GM12878 (cell line): ENCODE data around the gene BDH2. TPM values are rescaled to one million over a fixed set of nuclear protein-coding genes. Genes with fewer than 3 reads are reported as not detected.

Experiments
- ATAC-seq: fragments of 200-7000 bp; cut with Tn5 transposase; 3 replicates; pipeline ENCODE4 v1.9.1; 2020; ENCODE audit warnings: mild to moderate bottlenecking, moderate library complexity
- BruUV-seq: library from RNA; stranded (reverse); fragments of 400-500 nt; replicated peaks from 2 replicates; lab custom pipeline; 2021; lab: Mats Ljungman, UMichigan
- CTCF ChIA-PET: fragments of 300-600 bp; sonication (Branson Sonifier 250); formaldehyde crosslinking; extraction: SDS; loops from one replicate; lab custom pipeline; 2021; ENCODE audit warnings: inconsistent platforms; lab: Yijun Ruan, JAX
- POLR2A ChIA-PET: fragments of 350-600 bp; formaldehyde crosslinking; extraction: SDS; loops from one replicate; lab custom pipeline; 2021; ENCODE audit warnings: inconsistent platforms; lab: Charles Lee
- RAD21 ChIA-PET: fragments of 300-600 bp; sonication (Branson Sonifier 250); formaldehyde crosslinking; loops from one replicate; lab custom pipeline; 2023; ENCODE audit warnings: antibody characterized with exemption; ENCODE audit not compliant: unreplicated experiment; lab: Charles Lee
- SMC1A ChIA-PET: fragments of 300-600 bp; sonication (Branson Sonifier 250); formaldehyde crosslinking; loops from one replicate; lab custom pipeline; 2023; ENCODE audit not compliant: unreplicated experiment, uncharacterized antibody; lab: Charles Lee
- DNase-seq: peaks from one replicate; pipeline ENCODE4 v3.0.0-alpha.2; 2011; ENCODE audit warnings: low read depth, low spot score
- FAIRE-seq: peaks from 3 replicates; lab custom pipeline; 2011; peaks lifted over from hg19 to GRCh38; lab: Jason Lieb, UNC
- H2AFZ ChIP-seq: 2 replicates; pipeline ENCODE4 v1.6.0; 2011; ENCODE audit warnings: low read depth, low read length, control low read depth; ENCODE audit not compliant: control insufficient read depth
- H3K27ac ChIP-seq: 2 replicates; pipeline ENCODE4 v1.5.1; 2011; ENCODE audit warnings: control low read depth; ENCODE audit not compliant: control insufficient read depth, insufficient read depth
- H3K27me3 ChIP-seq, 2 experiments: replicated peaks in 1 of 2; 2 replicates each; pipeline versions ENCODE4 v1.6.0 to v1.6.1; 2011; ENCODE audit warnings: low read length in 1 of 2; ENCODE audit not compliant: control insufficient read depth in 2 of 2, insufficient read depth in 2 of 2
- H3K36me3 ChIP-seq, 2 experiments: 2 replicates each; pipeline ENCODE4 v1.5.1; 2011; ENCODE audit warnings: low read length in 1 of 2; ENCODE audit not compliant: control insufficient read depth in 2 of 2, insufficient read depth in 2 of 2
- H3K4me1 ChIP-seq: 2 replicates; pipeline ENCODE4 v1.6.1; 2011; ENCODE audit warnings: mild to moderate bottlenecking, low read length, moderate library complexity, mixed read lengths; ENCODE audit not compliant: control insufficient read depth, insufficient read depth
- H3K4me2 ChIP-seq: 2 replicates; pipeline ENCODE4 v1.6.0; 2011; ENCODE audit warnings: control low read depth; ENCODE audit not compliant: control insufficient read depth, insufficient read depth
- H3K4me3 ChIP-seq: fragments of 200-600 bp; sonication (generic); 2 replicates; pipeline ENCODE4 v1.5.1; 2016
- H3K79me2 ChIP-seq: 2 replicates; pipeline ENCODE4 v1.6.0; 2011; ENCODE audit warnings: low read length; ENCODE audit not compliant: control insufficient read depth, insufficient read depth
- H3K9ac ChIP-seq: 2 replicates; pipeline ENCODE4 v1.8.0; 2011; ENCODE audit warnings: low read length, control low read depth, mixed read lengths; ENCODE audit not compliant: control insufficient read depth, insufficient read depth
- H3K9me3 ChIP-seq: replicated peaks from 3 replicates; pipeline ENCODE4 v1.5.1; 2011; ENCODE audit warnings: mild to moderate bottlenecking, low read length; ENCODE audit not compliant: control insufficient read depth, insufficient read depth
- H4K20me1 ChIP-seq: 2 replicates; pipeline ENCODE4 v1.6.0; 2011; ENCODE audit not compliant: control insufficient read depth, insufficient read depth
- HDGF ChIP-seq: fragments of 450-650 bp; IDR thresholded peaks from 2 replicates; pipeline ENCODE4 v1.6.1; 2016; ENCODE audit warnings: antibody characterized with exemption
- PML ChIP-seq: IDR thresholded peaks from 2 replicates; pipeline ENCODE4 v1.6.1; 2012; ENCODE audit warnings: low read length, inconsistent platforms
- SPI1 ChIP-seq: IDR thresholded peaks from 2 replicates; pipeline ENCODE4 v1.6.1; 2011; ENCODE audit warnings: low read depth, mild to moderate bottlenecking, low read length, moderate library complexity, borderline replicate concordance; ENCODE audit not compliant: insufficient read depth
- WGBS: methylation state at CpG from one replicate; pipeline ENCODE4 v1.1.6; 2016; ENCODE audit warnings: low lambda C conversion rate; ENCODE audit not compliant: insufficient replicate concordance, insufficient coverage; ENCODE audit errors: missing lambda C conversion rate; 5-methylcytosine and 5-hydroxymethylcytosine counted together
- in situ Hi-C: fragments of 300-500 bp; cut with MboI; formaldehyde crosslinking; loops from 9 replicates; pipeline ENCODE4 v1.14.3; 2018; ENCODE audit warnings: mixed read lengths
- intact Hi-C: fragments of 100-400 bp; cut with micrococcal nuclease; formaldehyde crosslinking; loops from one replicate; pipeline ENCODE4 v1.14.2; 2022; ENCODE audit not compliant: unreplicated experiment
- polyA plus RNA-seq, 11 experiments: library from polyadenylated mRNA; depleted of rRNA in 4 of 11; unstranded in 6 of 11; stranded (reverse) in 5 of 11; fragments of >200 nt; fragmentation: Nextera tagmentation in 4 of 11; fragmentation: Illumina TruSeq in 1 of 11; extraction: Ambion mirVana in 4 of 11; extraction: Trizol in 1 of 11; gene quantifications; 1 replicate in 1 of 11; 2 replicates in 10 of 11; pipeline versions ENCODE4 v1.2.1 to v1.2.3, GENCODE V29; 2011 to 2016; ENCODE audit warnings: inconsistent platforms in 2 of 11, missing spikeins in 2 of 11, low read depth in 1 of 11
- total RNA-seq, 4 experiments: library from RNA; depleted of rRNA in 3 of 4; stranded (reverse); fragments of >200 nt in 3 of 4; fragmentation: Illumina TruSeq in 1 of 4; extraction: Trizol in 1 of 4; gene quantifications; 2 replicates each; pipeline versions ENCODE4 v1.2.1 to v1.2.3, GENCODE V29; 2013 to 2021
- TF ChIP-seq, protein P1 (sequence below): IDR thresholded peaks from 2 replicates; pipeline ENCODE4 v1.6.1; 2012; ENCODE audit warnings: low read depth, low read length, improper control_type of control experiment
- TF ChIP-seq, protein P2 (sequence below): fragments of 150-350 bp; IDR thresholded peaks from 2 replicates; pipeline ENCODE4 v1.6.1; 2016; ENCODE audit warnings: low read depth, low read length

BDH2 gene
- total and polyA plus RNA-seq, 10 of the 15 experiments (the other 5 are each of a cell fraction or from before 2014, with no cell fraction given): 20.9 to 47.3 (median 33.5) TPM

DNA sequence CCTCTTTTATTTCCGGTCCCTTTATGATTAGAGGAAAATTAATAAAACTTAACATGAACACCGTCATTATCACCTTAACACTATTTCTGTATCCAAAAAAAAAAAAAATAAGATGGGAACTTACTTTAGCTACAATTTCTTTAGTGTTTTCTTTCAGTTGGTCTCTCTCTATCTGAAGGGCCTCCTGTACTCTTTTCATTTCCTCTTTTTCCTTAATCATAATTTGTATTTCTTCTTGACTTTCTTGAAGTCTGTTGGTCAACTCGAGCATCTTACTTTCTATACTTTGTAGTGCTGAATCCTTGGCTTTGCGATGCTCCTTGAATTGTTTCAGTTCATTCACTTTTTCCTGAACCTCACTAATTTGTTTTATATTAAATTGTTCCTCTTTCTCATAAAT lies 45.3 kb upstream of the BDH2 start:
- TF ChIP-seq SPI1 (peak; percentile 52; the same call in 1 of the 2 replicates), HDGF (no peak)
- ATAC-seq: no peak
- in situ Hi-C loops: no loop called here
- no peaks in the 10 kb centered on the region for H4K20me1 ChIP-seq
- 84% methylated on average over 4 of the region's 4 CpGs for WGBS
- 0 out of 2 replicates have a peak, but pooled peaks cover 3% of the 10 kb centered on the region for H3K4me1 ChIP-seq
- ChIA-PET RAD21 (no interaction called here), POLR2A (no interaction called here), SMC1A (interaction anchor here (0.6 to 1.1 kb wide), 4 partner anchors 11 to 747 kb away, joined by 3 read pairs; no protein-coding TSS in a partner anchor), CTCF (interaction anchor here (1.5 kb wide), 1 partner anchor 13 kb away, joined by 3 read pairs; no protein-coding TSS in a partner anchor)
- no peaks in the 10 kb centered on the region for H3K27me3 ChIP-seq
- H3K4me2 ChIP-seq: no peak overlapping the region
- no peak overlapping the region for H3K27ac ChIP-seq
- H2AFZ ChIP-seq: no peak overlapping the region
- no peak for FAIRE-seq
- H3K9me3 ChIP-seq: no peaks in the 10 kb centered on the region
- intact Hi-C loops: no loop called here
- H3K4me3 ChIP-seq: no peak overlapping the region
- H3K79me2 ChIP-seq: no peaks in the 10 kb centered on the region
- peaks cover 5 to 15% of the 10 kb centered on the region in 2 experiments for H3K36me3 ChIP-seq
- H3K9ac ChIP-seq: no peak overlapping the region
- TSS peak; percentile 63 for BruUV-seq
- no peak for DNase-seq

- in situ Hi-C loops: no loop called here
- no peak overlapping the region for H3K4me3 ChIP-seq
- DNase-seq (no peak), ATAC-seq (no peak), FAIRE-seq (no peak)
- RAD21 ChIA-PET: no interaction called here
- CTCF ChIA-PET: no interaction called here
- H3K27me3 ChIP-seq: no peaks in the 10 kb centered on the region
- H3K36me3 ChIP-seq: peaks cover 2 to 23% of the 10 kb centered on the region in 2 experiments; a peak in 2 of 4 replicates
- H2AFZ ChIP-seq: no peak overlapping the region
- no peaks in the 10 kb centered on the region for H3K79me2 ChIP-seq
- WGBS: 96% methylated on average over 1 of the region's 1 CpG
- no peak overlapping the region for H3K4me2 ChIP-seq
- intact Hi-C loops: no loop called here
- no peaks in the 10 kb centered on the region for H4K20me1 ChIP-seq
- SMC1A ChIA-PET: interaction anchor here (1.2 kb wide), 1 partner anchor 10 kb away, joined by 3 read pairs; no protein-coding TSS in a partner anchor
- H3K27ac ChIP-seq: no peak overlapping the region
- POLR2A ChIA-PET: no interaction called here
- H3K9ac ChIP-seq: no peak overlapping the region
- 0 out of 2 replicates have a peak, but pooled peaks cover 3% of the 10 kb centered on the region for H3K4me1 ChIP-seq
- TF ChIP-seq, protein P1, sequence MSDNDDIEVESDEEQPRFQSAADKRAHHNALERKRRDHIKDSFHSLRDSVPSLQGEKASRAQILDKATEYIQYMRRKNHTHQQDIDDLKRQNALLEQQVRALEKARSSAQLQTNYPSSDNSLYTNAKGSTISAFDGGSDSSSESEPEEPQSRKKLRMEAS: no peak
- TF ChIP-seq, protein P2, sequence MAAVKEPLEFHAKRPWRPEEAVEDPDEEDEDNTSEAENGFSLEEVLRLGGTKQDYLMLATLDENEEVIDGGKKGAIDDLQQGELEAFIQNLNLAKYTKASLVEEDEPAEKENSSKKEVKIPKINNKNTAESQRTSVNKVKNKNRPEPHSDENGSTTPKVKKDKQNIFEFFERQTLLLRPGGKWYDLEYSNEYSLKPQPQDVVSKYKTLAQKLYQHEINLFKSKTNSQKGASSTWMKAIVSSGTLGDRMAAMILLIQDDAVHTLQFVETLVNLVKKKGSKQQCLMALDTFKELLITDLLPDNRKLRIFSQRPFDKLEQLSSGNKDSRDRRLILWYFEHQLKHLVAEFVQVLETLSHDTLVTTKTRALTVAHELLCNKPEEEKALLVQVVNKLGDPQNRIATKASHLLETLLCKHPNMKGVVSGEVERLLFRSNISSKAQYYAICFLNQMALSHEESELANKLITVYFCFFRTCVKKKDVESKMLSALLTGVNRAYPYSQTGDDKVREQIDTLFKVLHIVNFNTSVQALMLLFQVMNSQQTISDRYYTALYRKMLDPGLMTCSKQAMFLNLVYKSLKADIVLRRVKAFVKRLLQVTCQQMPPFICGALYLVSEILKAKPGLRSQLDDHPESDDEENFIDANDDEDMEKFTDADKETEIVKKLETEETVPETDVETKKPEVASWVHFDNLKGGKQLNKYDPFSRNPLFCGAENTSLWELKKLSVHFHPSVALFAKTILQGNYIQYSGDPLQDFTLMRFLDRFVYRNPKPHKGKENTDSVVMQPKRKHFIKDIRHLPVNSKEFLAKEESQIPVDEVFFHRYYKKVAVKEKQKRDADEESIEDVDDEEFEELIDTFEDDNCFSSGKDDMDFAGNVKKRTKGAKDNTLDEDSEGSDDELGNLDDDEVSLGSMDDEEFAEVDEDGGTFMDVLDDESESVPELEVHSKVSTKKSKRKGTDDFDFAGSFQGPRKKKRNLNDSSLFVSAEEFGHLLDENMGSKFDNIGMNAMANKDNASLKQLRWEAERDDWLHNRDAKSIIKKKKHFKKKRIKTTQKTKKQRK: no peak
- TF ChIP-seq PML: no peak
- TF ChIP-seq, all 136 proteins: peak for 0
- H3K9me3 ChIP-seq: no peaks in the 10 kb centered on the region
- no TSS peak for BruUV-seq
These were observed 37.8 kb upstream of the BDH2 start for GRCh38 chr4:103137446-103137827.
